CD4-positive, alpha-beta T cell (primary cell): ENCODE measurements around the gene IRF7. TPM values are rescaled to one million over a fixed set of nuclear protein-coding genes. Genes with fewer than 3 reads are reported as not detected.

ENCODE experiments used
- ATAC-seq: fragments of 200-7000 bp; cut with Tn5 transposase; one replicate; pipeline ENCODE4 v1.10.0; 2022; ENCODE audit warnings: mild to moderate bottlenecking; ENCODE audit not compliant: poor library complexity
- CTCF ChIA-PET: fragments of 350-600 bp; sonication (Branson Sonifier 250); formaldehyde crosslinking; loops from one replicate; lab custom pipeline; 2021; ENCODE audit warnings: antibody characterized with exemption, inconsistent platforms; lab: Charles Lee
- POLR2A ChIA-PET: fragments of 350-600 bp; sonication (Branson Sonifier 250); formaldehyde crosslinking; loops from one replicate; lab custom pipeline; 2021; ENCODE audit warnings: antibody characterized with exemption, inconsistent platforms; lab: Charles Lee
- DNase-seq, 14 experiments: peaks; one replicate each; pipeline ENCODE4 v3.0.0-alpha.2; 2013 to 2020; ENCODE audit warnings: mixed read lengths in 2 of 14
- H3K27ac ChIP-seq, 2 donors: one replicate each; pipeline versions ENCODE4 v1.5.1 to v1.7.0; 2013; ENCODE audit warnings: low read length in 2 of 2, low read depth in 1 of 2, mild to moderate bottlenecking in 1 of 2
- H3K27me3 ChIP-seq, 2 experiments: 1 replicate in 1 of 2; 2 replicates in 1 of 2; pipeline versions ENCODE4 v1.6.1 to v1.7.0; 2013; ENCODE audit warnings: low read length in 2 of 2, control low read depth in 1 of 2, mild to moderate bottlenecking in 1 of 2, moderate library complexity in 1 of 2; ENCODE audit not compliant: insufficient read depth in 2 of 2, control insufficient read depth in 1 of 2
- H3K36me3 ChIP-seq: one replicate; pipeline ENCODE4 v1.6.1; 2013; ENCODE audit warnings: low read length, control low read depth; ENCODE audit not compliant: insufficient read depth
- H3K4me1 ChIP-seq: one replicate; pipeline ENCODE4 v1.6.1; 2013; ENCODE audit warnings: low read length, control low read depth; ENCODE audit not compliant: insufficient read depth
- H3K4me3 ChIP-seq: one replicate; pipeline ENCODE4 v1.5.1; 2013; ENCODE audit warnings: mild to moderate bottlenecking, low read length, moderate library complexity
- H3K9me3 ChIP-seq, 2 experiments: 1 replicate in 1 of 2; 2 replicates in 1 of 2; pipeline versions ENCODE4 v1.6.1 to v1.7.0; 2013; ENCODE audit warnings: low read length in 2 of 2, mild to moderate bottlenecking in 2 of 2, control low read depth in 1 of 2, moderate library complexity in 1 of 2; ENCODE audit not compliant: control insufficient read depth in 1 of 2, insufficient read depth in 1 of 2
- H3K27ac Mint-ChIP-seq: one replicate; pipeline ENCODE4 v1.8.0; 2020; ENCODE audit warnings: mixed read lengths
- H3K27me3 Mint-ChIP-seq: one replicate; pipeline ENCODE4 v1.8.0; 2021; ENCODE audit warnings: mixed read lengths
- H3K36me3 Mint-ChIP-seq: one replicate; pipeline ENCODE4 v1.8.0; 2021; ENCODE audit warnings: low read depth, mixed read lengths
- H3K4me1 Mint-ChIP-seq: one replicate; pipeline ENCODE4 v1.8.0; 2021; ENCODE audit warnings: low read depth, mixed read lengths
- H3K4me3 Mint-ChIP-seq: one replicate; pipeline ENCODE4 v1.8.0; 2020; ENCODE audit warnings: mild to moderate bottlenecking, mixed read lengths
- H3K9me3 Mint-ChIP-seq: one replicate; pipeline ENCODE4 v1.8.0; 2020; ENCODE audit warnings: mixed read lengths
- CTCF ChIP-seq: fragments of 200-600 bp; IDR thresholded peaks from one replicate; pipeline ENCODE4 v1.8.0; 2022; ENCODE audit warnings: antibody characterized with exemption, mild to moderate bottlenecking
- intact Hi-C, 2 experiments: fragments of 100-400 bp; cut with DNase I in 1 of 2; cut with micrococcal nuclease in 1 of 2; formaldehyde crosslinking; loops; one replicate each; pipeline versions ENCODE4 v1.15.1 to v1.9.0; 2023 to 2025; cut with DNase I, micrococcal nuclease
- total RNA-seq, 174 experiments: library from RNA in 2 of 174; stranded (reverse) in 2 of 174; gene quantifications; one replicate each; pipeline ENCODE4 v1.2.3 and lab custom pipeline; 2021 to 2026

Gene IRF7
- total RNA-seq, 2 experiments from 2014 or later, result 36.5 to 37.7 TPM

DNA sequence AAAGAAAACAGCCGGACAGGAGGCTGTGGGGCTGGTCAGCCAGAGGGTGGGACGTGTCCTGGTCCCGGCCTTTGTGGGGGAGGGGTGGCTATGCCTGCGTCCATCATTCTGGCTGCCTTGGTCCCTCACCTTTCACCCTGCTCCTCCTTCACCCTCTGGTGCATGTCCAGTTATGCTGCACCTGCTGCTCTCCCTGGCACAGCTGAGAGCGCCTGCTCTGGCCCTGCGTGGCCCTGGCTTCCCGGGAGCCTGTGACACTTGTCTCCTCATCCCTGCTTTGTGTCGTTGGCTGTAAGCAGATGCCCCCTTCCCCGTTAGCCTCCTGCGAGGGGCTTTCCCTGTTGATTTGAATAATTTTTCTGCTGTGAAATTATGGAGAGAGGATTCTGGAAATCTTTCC lies 22.8 kb downstream of the IRF7 start:
- Histone ChIP-seq H3K4me1 (peaks cover 13% of the 10 kb centered on the region), H3K27ac (no peak overlapping the region), H3K27me3 (no peaks in the 10 kb centered on the region), H3K36me3 (peaks cover 76% of the 10 kb centered on the region), H3K9me3 (no peaks in the 10 kb centered on the region), H3K4me3 (no peak overlapping the region)
- Mint-ChIP-seq H3K27me3 (no peaks in the 10 kb centered on the region), H3K4me3 (no peak overlapping the region), H3K36me3 (peaks cover 88% of the 10 kb centered on the region), H3K4me1 (peaks cover 10% of the 10 kb centered on the region), H3K27ac (no peak overlapping the region), H3K9me3 (no peaks in the 10 kb centered on the region)
- intact Hi-C loops, result loop anchor here in 1 of 2 experiments (1.0 kb wide), 1 partner anchor 17 kb away; no protein-coding TSS in a partner anchor
- ChIA-PET POLR2A (no interaction called here), CTCF (no interaction called here)
- DNase-seq, result no peak
- ATAC-seq, result no peak
- TF ChIP-seq CTCF, result no peak

DNA sequence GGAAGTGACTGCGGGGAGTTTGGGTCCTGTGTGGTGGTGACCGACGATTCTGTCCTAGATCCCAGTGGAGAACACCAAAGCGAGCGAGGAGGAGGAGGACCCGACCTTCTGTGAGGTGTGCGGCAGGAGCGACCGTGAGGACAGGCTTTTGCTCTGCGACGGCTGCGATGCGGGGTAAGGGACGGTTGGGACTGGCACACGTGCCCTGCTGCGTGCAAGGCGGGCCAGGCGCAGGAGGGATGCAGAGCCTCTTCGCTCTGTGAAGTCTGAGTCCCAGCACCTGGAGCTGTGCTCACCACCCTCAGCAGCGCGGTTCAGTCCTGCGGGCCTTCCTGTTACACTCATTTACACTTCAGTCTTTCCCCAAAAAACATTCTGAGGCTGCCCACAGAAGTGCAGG lies 23.2 kb downstream of the IRF7 start:
- peaks cover 17% of the 10 kb centered on the region for H3K4me1 ChIP-seq
- H3K4me1 Mint-ChIP-seq, result peaks cover 14% of the 10 kb centered on the region
- TF ChIP-seq CTCF, result no peak
- no peak overlapping the region for H3K27ac Mint-ChIP-seq
- intact Hi-C loops, result no loop called here
- no peak for DNase-seq
- H3K36me3 ChIP-seq, result peaks cover 75% of the 10 kb centered on the region
- CTCF ChIA-PET, result no interaction called here
- H3K9me3 ChIP-seq, result no peaks in the 10 kb centered on the region
- no peaks in the 10 kb centered on the region for H3K27me3 ChIP-seq
- H3K36me3 Mint-ChIP-seq, result peaks cover 93% of the 10 kb centered on the region
- POLR2A ChIA-PET, result no interaction called here
- no peak overlapping the region for H3K4me3 Mint-ChIP-seq
- no peaks in the 10 kb centered on the region for H3K27me3 Mint-ChIP-seq
- no peaks in the 10 kb centered on the region for H3K9me3 Mint-ChIP-seq
- ATAC-seq, result no peak
- H3K27ac ChIP-seq, result no peak overlapping the region
- H3K4me3 ChIP-seq, result no peak overlapping the region

DNA sequence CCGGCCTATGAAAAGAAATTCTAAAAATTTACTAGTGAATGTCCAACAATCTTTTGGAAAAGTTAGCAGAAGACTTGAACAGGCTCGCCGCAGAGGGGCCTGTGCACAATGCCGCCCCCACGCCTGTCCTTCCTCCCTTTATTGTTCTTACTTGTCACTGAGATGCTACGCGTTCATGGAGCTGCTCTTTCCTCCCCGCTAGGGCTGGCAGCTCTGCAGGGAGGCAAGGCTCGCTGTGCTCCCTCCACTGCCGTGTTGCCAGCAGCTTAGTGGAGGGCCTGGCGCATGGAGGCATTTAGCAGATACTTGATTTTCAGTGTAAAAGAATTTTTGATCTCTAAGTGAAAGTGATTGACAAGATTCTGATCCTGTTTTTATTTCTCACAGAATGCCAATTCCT lies 24.8 kb downstream of the IRF7 start:
- Histone ChIP-seq H3K4me3 (no peak overlapping the region), H3K27ac (no peak overlapping the region), H3K9me3 (no peaks in the 10 kb centered on the region), H3K27me3 (no peaks in the 10 kb centered on the region), H3K4me1 (peaks cover 21% of the 10 kb centered on the region), H3K36me3 (peaks cover 72% of the 10 kb centered on the region)
- intact Hi-C loops, result no loop called here
- DNase-seq, result no peak
- H3K27me3 Mint-ChIP-seq, result no peaks in the 10 kb centered on the region
- peaks cover 94% of the 10 kb centered on the region for H3K36me3 Mint-ChIP-seq
- H3K4me3 Mint-ChIP-seq, result no peak overlapping the region
- peaks cover 21% of the 10 kb centered on the region for H3K4me1 Mint-ChIP-seq
- no peak for TF ChIP-seq CTCF
- no peaks in the 10 kb centered on the region for H3K9me3 Mint-ChIP-seq
- ChIA-PET POLR2A (interaction anchor here (0.6 to 1.3 kb wide), 3 partner anchors 9 to 218 kb away, joined by 3 to 5 read pairs (median 3); partner anchors contain the start of gene PHRF1), CTCF (interaction anchor here (1.0 kb wide), 1 partner anchor 36 kb away, joined by 3 read pairs; no protein-coding TSS in a partner anchor)
- H3K27ac Mint-ChIP-seq, result peak overlapping the region; percentile 68
- ATAC-seq, result no peak
